Measurements from ENCODE around the gene KIF13A. TPM values are rescaled to one million over a fixed set of nuclear protein-coding genes. Genes with fewer than 3 reads are reported as not detected.
A peak's percentile ranks its signal among the peaks of the same experiment; 100 is the strongest.

The KIF13A gene
- 28.2 and 32.8 TPM in 2 replicates for total RNA-seq (2014; rRNA removed; shearing (Covaris generic))
- 8.4 and 11.4 TPM in 2 replicates for polyA plus RNA-seq (2016; fragmentation: Nextera tagmentation; extraction: Ambion mirVana)
- long read RNA-seq, partial matches to known transcripts: 1 of 4 reads
- long read RNA-seq, other reads (novel, unspliced or antisense): 3 of 4 reads

DNA sequence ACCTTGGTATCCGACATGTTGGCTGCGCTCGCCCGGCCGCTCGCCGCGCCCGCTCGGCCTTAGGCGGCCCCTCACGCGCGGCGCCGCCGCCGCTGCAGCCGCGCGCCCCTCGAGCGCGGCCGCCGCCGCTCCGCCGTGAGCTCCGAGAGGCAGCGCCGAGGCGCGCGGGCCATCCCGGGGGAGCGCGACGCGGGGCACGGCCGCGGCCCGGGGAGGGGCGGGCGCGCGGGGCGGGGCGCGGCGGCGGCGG is at the start of gene KIF13A:
Gene KIF13A, minus strand, starts transcription at position 189 of the 250 bp plus-strand sequence. Its CDS starts 172 bp downstream, at position 17.
- peak within 1 kb of the TSS; percentile 89 for H3K4me2 ChIP-seq
- peaks cover 32% of the 10 kb centered on the region for H3K4me1 Mint-ChIP-seq
- TF ChIP-seq CREB1 (CRISPR knock-in tag; IDR thresholded peaks at IDR 0.05; ENCODE audit: low read depth) (no peak), STAT1 (IDR thresholded peaks at IDR 0.05; ENCODE audit: unreplicated experiment) (no peak), NANOG (IDR thresholded peaks at IDR 0.05; ENCODE audit: borderline replicate concordance) (no peak), JUNB (IDR thresholded peaks at IDR 0.05; ENCODE audit: unreplicated experiment) (no peak), EZH2phosphoT487 (IDR thresholded peaks at IDR 0.05; ENCODE audit: unreplicated experiment) (no peak), EZH2 (IDR thresholded peaks at IDR 0.05; ENCODE audit: low read depth, unreplicated experiment) (no peak), ZNF462 (CRISPR knock-in tag; IDR thresholded peaks at IDR 0.05) (no peak), ZNF331 (CRISPR knock-in tag; IDR thresholded peaks at IDR 0.05; ENCODE audit: low read depth) (no peak), POLR2AphosphoS5 (IDR thresholded peaks at IDR 0.05; ENCODE audit: low read depth) (no peak), ZNF114 (CRISPR knock-in tag; IDR thresholded peaks at IDR 0.05) (no peak)
- TF ChIP-seq, protein P1, sequence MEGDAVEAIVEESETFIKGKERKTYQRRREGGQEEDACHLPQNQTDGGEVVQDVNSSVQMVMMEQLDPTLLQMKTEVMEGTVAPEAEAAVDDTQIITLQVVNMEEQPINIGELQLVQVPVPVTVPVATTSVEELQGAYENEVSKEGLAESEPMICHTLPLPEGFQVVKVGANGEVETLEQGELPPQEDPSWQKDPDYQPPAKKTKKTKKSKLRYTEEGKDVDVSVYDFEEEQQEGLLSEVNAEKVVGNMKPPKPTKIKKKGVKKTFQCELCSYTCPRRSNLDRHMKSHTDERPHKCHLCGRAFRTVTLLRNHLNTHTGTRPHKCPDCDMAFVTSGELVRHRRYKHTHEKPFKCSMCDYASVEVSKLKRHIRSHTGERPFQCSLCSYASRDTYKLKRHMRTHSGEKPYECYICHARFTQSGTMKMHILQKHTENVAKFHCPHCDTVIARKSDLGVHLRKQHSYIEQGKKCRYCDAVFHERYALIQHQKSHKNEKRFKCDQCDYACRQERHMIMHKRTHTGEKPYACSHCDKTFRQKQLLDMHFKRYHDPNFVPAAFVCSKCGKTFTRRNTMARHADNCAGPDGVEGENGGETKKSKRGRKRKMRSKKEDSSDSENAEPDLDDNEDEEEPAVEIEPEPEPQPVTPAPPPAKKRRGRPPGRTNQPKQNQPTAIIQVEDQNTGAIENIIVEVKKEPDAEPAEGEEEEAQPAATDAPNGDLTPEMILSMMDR (conservative IDR thresholded peaks at IDR 0.05; ENCODE audit: low read depth in 2 of 2): no peak
- TF ChIP-seq, protein P2, sequence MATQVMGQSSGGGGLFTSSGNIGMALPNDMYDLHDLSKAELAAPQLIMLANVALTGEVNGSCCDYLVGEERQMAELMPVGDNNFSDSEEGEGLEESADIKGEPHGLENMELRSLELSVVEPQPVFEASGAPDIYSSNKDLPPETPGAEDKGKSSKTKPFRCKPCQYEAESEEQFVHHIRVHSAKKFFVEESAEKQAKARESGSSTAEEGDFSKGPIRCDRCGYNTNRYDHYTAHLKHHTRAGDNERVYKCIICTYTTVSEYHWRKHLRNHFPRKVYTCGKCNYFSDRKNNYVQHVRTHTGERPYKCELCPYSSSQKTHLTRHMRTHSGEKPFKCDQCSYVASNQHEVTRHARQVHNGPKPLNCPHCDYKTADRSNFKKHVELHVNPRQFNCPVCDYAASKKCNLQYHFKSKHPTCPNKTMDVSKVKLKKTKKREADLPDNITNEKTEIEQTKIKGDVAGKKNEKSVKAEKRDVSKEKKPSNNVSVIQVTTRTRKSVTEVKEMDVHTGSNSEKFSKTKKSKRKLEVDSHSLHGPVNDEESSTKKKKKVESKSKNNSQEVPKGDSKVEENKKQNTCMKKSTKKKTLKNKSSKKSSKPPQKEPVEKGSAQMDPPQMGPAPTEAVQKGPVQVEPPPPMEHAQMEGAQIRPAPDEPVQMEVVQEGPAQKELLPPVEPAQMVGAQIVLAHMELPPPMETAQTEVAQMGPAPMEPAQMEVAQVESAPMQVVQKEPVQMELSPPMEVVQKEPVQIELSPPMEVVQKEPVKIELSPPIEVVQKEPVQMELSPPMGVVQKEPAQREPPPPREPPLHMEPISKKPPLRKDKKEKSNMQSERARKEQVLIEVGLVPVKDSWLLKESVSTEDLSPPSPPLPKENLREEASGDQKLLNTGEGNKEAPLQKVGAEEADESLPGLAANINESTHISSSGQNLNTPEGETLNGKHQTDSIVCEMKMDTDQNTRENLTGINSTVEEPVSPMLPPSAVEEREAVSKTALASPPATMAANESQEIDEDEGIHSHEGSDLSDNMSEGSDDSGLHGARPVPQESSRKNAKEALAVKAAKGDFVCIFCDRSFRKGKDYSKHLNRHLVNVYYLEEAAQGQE (IDR thresholded peaks at IDR 0.05; ENCODE audit: unreplicated experiment): no peak
- TF ChIP-seq, protein P3, sequence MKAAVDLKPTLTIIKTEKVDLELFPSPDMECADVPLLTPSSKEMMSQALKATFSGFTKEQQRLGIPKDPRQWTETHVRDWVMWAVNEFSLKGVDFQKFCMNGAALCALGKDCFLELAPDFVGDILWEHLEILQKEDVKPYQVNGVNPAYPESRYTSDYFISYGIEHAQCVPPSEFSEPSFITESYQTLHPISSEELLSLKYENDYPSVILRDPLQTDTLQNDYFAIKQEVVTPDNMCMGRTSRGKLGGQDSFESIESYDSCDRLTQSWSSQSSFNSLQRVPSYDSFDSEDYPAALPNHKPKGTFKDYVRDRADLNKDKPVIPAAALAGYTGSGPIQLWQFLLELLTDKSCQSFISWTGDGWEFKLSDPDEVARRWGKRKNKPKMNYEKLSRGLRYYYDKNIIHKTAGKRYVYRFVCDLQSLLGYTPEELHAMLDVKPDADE (IDR thresholded peaks at IDR 0.05): no peak
- 0 out of 2 replicates have a peak, but pooled peaks cover 5% of the 10 kb centered on the region for H3F3A ChIP-seq (replicated peaks; ENCODE audit: low read depth)
- H3K36me3 Mint-ChIP-seq (ENCODE audit: low read depth): peaks cover 4% of the 10 kb centered on the region; the same call in 2 of the 3 replicates
- peaks cover 5% of the 10 kb centered on the region for H3K27me3 Mint-ChIP-seq (ENCODE audit: insufficient read depth, low read depth, poor library complexity)
- H4K20me1 ChIP-seq (replicated peaks; ENCODE audit: insufficient read depth): peaks cover 5% of the 10 kb centered on the region; the same call in 1 of the 2 replicates
- H3K27me3 ChIP-seq (ENCODE audit: insufficient read depth): peaks cover 13% of the 10 kb centered on the region
- H2AFZ ChIP-seq: peak within 1 kb of the TSS; percentile 93
- H3K4me3 Mint-ChIP-seq: peak within 1 kb of the TSS; percentile 95
- peaks cover 36% of the 10 kb centered on the region for H3K4me1 ChIP-seq (ENCODE audit: insufficient read depth)
- H3K4me3 ChIP-seq: peak within 1 kb of the TSS; percentile 92
- H3K27ac ChIP-seq (ENCODE audit: low read depth): peak within 1 kb of the TSS; percentile 77; the same call in 1 of the 2 replicates
- peak; percentile 5; the same call in 2 of the 3 replicates for ATAC-seq
- no peak for DNase-seq (ENCODE audit: low spot score)
- H3K79me2 ChIP-seq (replicated peaks; ENCODE audit: insufficient read depth): peaks cover 44% of the 10 kb centered on the region
- H3K27ac Mint-ChIP-seq: peak within 1 kb of the TSS; percentile 92
- no peaks in the 10 kb centered on the region for H3K9me2 ChIP-seq (ENCODE audit: insufficient read depth)
- H3K36me3 ChIP-seq (ENCODE audit: insufficient read depth): no peaks in the 10 kb centered on the region
- H3K9me3 Mint-ChIP-seq: no peaks in the 10 kb centered on the region

Measured in GM23338 (cell line).